HEK293 (cell line): ENCODE data around the gene MRTFA.

Experiments used
- BCL11A ChIP-seq: fragments of 450-650 bp; formaldehyde crosslinking; IDR thresholded peaks from 2 replicates; pipeline ENCODE4 v1.5.1; 2016; ENCODE audit warnings: low read depth, missing biosample characterization, missing genetic modification characterization
- GLIS2 ChIP-seq: fragments of 450-650 bp; formaldehyde crosslinking; IDR thresholded peaks from 2 replicates; pipeline ENCODE4 v1.5.1; 2016; ENCODE audit warnings: missing biosample characterization, missing genetic modification characterization
- PBX3 ChIP-seq: sonication (generic); formaldehyde crosslinking; IDR thresholded peaks from 2 replicates; pipeline ENCODE4 v1.8.1; 2022; ENCODE audit warnings: mild to moderate bottlenecking, moderate library complexity, missing genetic modification reagents
- REPIN1 ChIP-seq: fragments of 450-650 bp; formaldehyde crosslinking; IDR thresholded peaks from 2 replicates; pipeline ENCODE4 v1.5.1; 2017; ENCODE audit warnings: missing biosample characterization, missing genetic modification characterization, low read depth
- ZBTB7A ChIP-seq: fragments of 450-650 bp; formaldehyde crosslinking; IDR thresholded peaks from 2 replicates; pipeline ENCODE4 v1.5.1; 2016; ENCODE audit warnings: low read depth, missing biosample characterization, missing genetic modification characterization
- ZNF114 ChIP-seq: fragments of 450-650 bp; formaldehyde crosslinking; IDR thresholded peaks from 2 replicates; pipeline ENCODE4 v1.5.0; 2017; ENCODE audit warnings: missing biosample characterization, missing genetic modification characterization
- ZNF19 ChIP-seq: fragments of 450-650 bp; formaldehyde crosslinking; IDR thresholded peaks from 2 replicates; pipeline ENCODE4; 2016; ENCODE audit warnings: missing biosample characterization, missing genetic modification characterization, low read depth
- ZNF266 ChIP-seq: fragments of 450-650 bp; formaldehyde crosslinking; IDR thresholded peaks from 2 replicates; pipeline ENCODE4 v1.5.1; 2016; ENCODE audit warnings: missing biosample characterization, missing genetic modification characterization, low read depth
- TF ChIP-seq, protein P1 (sequence below): fragments of 450-650 bp; formaldehyde crosslinking; IDR thresholded peaks from 2 replicates; pipeline ENCODE4 v1.5.1; 2016; ENCODE audit warnings: missing biosample characterization, missing genetic modification characterization
- TF ChIP-seq, protein P2 (sequence below): fragments of 450-650 bp; formaldehyde crosslinking; IDR thresholded peaks from 2 replicates; pipeline ENCODE4 v1.5.1; 2016; ENCODE audit warnings: missing biosample characterization, missing genetic modification characterization
- TF ChIP-seq, protein P3 (sequence below): fragments of 450-650 bp; formaldehyde crosslinking; IDR thresholded peaks from 2 replicates; pipeline ENCODE4 v1.5.1; 2017; ENCODE audit warnings: missing biosample characterization, missing genetic modification characterization

DNA sequence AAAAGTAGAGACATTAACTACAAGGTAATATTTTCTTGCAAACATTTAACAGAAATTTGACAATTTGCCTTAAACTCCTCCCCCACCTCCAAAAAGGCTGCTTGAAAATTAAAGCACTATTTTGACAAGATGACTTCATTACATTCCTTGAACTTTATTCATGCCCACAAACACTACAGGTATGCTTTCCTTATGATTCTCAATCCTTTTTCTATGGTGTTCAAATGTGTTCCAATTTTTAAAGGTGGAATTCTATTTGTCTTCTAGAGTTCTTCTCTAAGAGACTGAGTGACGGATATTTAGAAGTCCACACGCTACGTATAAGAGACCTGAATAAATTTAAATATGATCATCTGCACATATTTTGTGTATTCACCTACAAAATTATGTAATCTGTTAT lies 69.4 kb downstream of the MRTFA start:
- TF ChIP-seq, protein P1, sequence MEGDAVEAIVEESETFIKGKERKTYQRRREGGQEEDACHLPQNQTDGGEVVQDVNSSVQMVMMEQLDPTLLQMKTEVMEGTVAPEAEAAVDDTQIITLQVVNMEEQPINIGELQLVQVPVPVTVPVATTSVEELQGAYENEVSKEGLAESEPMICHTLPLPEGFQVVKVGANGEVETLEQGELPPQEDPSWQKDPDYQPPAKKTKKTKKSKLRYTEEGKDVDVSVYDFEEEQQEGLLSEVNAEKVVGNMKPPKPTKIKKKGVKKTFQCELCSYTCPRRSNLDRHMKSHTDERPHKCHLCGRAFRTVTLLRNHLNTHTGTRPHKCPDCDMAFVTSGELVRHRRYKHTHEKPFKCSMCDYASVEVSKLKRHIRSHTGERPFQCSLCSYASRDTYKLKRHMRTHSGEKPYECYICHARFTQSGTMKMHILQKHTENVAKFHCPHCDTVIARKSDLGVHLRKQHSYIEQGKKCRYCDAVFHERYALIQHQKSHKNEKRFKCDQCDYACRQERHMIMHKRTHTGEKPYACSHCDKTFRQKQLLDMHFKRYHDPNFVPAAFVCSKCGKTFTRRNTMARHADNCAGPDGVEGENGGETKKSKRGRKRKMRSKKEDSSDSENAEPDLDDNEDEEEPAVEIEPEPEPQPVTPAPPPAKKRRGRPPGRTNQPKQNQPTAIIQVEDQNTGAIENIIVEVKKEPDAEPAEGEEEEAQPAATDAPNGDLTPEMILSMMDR (tag by site-specific recombination), result no peak
- TF ChIP-seq ZBTB7A (tag by site-specific recombination) (no peak), PBX3 (CRISPR knock-in tag) (no peak), BCL11A (tag by site-specific recombination) (no peak), ZNF266 (tag by site-specific recombination) (no peak), REPIN1 (tag by site-specific recombination) (no peak), GLIS2 (tag by site-specific recombination) (no peak), ZNF19 (tag by site-specific recombination) (no peak), ZNF114 (tag by site-specific recombination) (no peak)
- TF ChIP-seq, protein P2, sequence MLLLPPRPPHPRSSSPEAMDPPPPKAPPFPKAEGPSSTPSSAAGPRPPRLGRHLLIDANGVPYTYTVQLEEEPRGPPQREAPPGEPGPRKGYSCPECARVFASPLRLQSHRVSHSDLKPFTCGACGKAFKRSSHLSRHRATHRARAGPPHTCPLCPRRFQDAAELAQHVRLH (tag by site-specific recombination), result no peak
- TF ChIP-seq, protein P3, sequence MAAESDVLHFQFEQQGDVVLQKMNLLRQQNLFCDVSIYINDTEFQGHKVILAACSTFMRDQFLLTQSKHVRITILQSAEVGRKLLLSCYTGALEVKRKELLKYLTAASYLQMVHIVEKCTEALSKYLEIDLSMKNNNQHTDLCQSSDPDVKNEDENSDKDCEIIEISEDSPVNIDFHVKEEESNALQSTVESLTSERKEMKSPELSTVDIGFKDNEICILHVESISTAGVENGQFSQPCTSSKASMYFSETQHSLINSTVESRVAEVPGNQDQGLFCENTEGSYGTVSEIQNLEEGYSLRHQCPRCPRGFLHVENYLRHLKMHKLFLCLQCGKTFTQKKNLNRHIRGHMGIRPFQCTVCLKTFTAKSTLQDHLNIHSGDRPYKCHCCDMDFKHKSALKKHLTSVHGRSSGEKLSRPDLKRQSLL (tag by site-specific recombination), result no peak
